GM13976 (cell line): ENCODE results near the gene KCNQ1.

Experiments used
- DNase-seq: peaks from one replicate; pipeline ENCODE4 v3.0.0; 2012; ENCODE audit warnings: low spot score
- in situ Hi-C: fragments of 300-500 bp; cut with MboI; formaldehyde crosslinking; loops from one replicate; pipeline ENCODE4 v1.12.0; 2022; ENCODE audit warnings: low sequenced_read_pairs, mixed read lengths, inconsistent platforms; ENCODE audit not compliant: unreplicated experiment
- TF ChIP-seq, protein P1 (sequence below): IDR thresholded peaks from 2 replicates; pipeline ENCODE4 v1.5.1; 2012; ENCODE audit warnings: borderline replicate concordance, mild to moderate bottlenecking; ENCODE audit not compliant: insufficient read depth; ENCODE audit errors: extremely low read depth, missing control alignments, control extremely low read depth

KCNQ1 gene

DNA sequence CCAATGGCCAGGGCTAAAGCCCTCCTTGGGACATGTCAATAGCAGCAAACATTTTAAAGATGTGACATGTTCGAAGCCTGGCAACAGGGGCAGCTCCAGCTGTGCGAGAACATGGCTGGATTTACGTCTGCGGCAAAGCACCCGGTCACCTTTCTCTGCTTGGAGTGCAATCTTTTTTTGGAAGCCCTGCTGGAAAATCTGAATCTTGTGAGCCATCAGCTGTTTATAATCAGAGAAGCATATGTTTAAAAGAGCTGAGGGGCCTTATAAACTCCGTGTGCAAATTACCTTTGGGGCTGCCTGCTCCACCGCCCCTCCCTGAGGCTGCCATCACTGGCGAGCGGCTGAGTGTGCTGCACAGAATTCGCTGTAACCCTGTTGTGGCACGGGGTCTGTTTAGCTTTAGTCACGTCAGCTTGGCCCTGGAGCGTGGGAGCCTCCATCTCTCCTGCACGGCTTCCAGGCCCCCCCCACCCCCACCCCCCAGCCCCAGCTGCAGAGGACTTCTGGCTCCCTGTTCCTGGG is 264.0 kb downstream of the KCNQ1 start:
- TF ChIP-seq, protein P1, sequence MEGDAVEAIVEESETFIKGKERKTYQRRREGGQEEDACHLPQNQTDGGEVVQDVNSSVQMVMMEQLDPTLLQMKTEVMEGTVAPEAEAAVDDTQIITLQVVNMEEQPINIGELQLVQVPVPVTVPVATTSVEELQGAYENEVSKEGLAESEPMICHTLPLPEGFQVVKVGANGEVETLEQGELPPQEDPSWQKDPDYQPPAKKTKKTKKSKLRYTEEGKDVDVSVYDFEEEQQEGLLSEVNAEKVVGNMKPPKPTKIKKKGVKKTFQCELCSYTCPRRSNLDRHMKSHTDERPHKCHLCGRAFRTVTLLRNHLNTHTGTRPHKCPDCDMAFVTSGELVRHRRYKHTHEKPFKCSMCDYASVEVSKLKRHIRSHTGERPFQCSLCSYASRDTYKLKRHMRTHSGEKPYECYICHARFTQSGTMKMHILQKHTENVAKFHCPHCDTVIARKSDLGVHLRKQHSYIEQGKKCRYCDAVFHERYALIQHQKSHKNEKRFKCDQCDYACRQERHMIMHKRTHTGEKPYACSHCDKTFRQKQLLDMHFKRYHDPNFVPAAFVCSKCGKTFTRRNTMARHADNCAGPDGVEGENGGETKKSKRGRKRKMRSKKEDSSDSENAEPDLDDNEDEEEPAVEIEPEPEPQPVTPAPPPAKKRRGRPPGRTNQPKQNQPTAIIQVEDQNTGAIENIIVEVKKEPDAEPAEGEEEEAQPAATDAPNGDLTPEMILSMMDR: no peak
- in situ Hi-C loops: no loop called here
- no peak for DNase-seq

DNA sequence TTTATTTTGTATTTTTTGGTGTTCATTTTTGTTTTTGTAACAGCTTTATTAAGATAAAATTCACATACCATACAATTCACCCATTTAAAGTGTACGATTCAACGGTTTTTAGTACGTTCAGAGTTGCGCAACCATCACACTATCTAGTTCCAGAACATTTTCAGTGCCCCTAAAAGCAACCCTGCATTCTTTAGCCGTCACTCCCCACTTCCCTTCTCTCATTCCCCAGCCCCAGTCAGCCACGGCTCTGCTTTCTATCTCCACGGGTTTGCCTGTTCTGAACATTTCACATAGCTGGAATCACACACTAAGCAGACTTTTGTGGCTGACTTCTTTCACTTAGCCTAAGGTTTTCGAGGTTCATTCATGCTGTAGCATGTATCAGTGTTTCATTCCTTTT is 264.6 kb downstream of the KCNQ1 start:
- in situ Hi-C loops: no loop called here
- DNase-seq: no peak
- TF ChIP-seq, protein P1: no peak

DNA sequence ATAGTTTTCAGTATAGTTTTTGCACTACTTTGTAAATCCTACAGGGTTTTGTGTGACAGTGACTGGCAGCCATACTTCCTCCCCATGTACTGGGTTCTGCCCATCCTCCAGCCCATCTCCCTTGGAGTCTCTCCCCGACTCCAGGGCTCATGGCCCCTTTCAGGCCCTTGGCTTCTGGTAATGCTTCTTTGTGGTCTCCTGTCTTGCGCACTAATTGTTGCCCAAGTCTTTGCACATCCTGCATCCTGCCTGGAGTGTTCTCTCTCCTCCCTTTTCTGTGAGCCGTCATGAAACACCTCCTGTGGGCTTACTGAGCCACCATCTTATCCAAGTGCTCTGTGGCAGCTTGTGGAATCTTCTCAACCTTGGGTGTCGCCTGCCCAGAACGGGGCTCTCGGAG is 266.4 kb downstream of the KCNQ1 start:
- TF ChIP-seq, protein P1: no peak
- in situ Hi-C loops: no loop called here
- DNase-seq: no peak

DNA sequence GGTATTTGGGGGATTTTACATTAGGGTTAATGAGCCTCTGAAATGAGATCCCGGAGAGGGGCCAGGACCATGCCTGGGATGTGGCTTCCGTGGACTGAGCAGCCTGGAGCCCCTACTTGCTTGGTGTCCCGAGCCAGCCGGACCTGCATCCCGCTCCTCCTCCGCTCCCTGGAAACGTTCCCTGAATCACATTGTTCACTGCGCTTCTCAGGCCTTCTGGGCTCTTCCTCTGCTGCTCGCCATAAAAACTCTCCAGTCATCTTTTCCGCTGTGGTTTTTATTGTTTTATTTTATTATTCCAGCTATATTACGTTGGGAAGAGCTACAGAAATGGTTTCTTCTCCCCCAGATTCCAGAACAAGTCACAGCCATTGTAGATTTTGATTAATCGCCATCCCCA is 268.3 kb downstream of the KCNQ1 start:
- in situ Hi-C loops: no loop called here
- DNase-seq: no peak
- TF ChIP-seq, protein P1: no peak

DNA sequence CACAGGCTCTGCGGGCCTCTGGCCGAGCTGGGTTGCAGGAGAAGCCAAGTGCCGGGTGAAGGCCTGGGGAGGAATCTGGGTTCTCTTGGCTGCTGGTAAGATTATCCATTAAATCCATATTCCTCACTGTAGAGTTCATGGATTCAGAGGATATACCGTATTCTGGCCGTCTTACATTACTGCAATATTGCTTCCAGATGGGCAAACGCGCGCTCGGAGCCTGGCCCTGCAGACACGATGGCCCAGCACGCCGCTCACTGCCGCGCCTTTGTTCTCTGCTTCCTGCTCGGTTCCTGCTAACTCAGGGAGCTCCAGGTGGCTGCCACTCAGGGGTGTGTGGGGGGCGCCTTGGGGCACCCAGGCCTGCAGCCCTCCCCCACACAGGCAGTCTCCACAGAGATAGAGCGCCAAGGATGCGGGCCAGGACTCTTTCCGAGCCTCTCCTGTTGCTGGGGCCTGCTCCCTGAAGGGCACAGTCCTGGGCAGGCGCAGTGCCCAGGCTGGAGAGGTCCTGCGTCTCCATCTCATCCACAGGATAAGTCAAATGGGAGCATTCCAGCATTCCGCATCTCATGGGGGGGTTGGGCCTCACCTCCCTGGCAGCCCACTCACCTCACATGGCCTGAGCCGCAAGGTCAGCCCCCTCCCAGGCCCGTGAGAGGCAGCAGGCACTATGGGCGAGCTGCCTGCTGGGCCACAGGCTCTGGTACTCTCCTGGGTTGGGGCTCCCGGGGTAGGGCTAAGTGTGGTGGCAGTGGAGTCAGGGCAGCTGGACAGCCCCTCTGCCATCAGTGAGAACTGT is 269.1 kb downstream of the KCNQ1 start:
- TF ChIP-seq, protein P1: no peak
- in situ Hi-C loops: no loop called here
- DNase-seq: no peak

DNA sequence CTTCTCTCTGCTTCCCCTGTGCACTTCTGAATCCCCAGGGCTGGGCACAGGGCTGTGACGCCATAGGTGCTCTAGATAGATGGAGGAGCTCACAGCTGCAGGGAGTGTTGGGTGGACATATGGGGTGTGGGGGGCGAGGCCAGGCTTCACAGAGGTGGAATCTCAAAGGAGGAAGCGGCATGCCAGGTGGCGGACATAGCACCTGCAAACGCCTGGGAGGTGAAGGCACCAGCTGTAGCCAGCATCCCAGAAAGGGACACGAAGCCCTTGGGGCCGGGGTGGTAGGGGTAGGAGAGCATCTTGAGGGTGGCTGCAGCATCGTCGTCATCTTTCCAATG is 269.6 kb downstream of the KCNQ1 start:
- in situ Hi-C loops: no loop called here
- TF ChIP-seq, protein P1: no peak
- no peak for DNase-seq
